ENCODE measurements around the gene TMEM234. TPM values are rescaled to one million over a fixed set of nuclear protein-coding genes. Genes with fewer than 3 reads are reported as not detected.

The TMEM234 gene
- total RNA-seq, 2 donors from 2014 or later: 20.3 to 27.0 TPM

DNA sequence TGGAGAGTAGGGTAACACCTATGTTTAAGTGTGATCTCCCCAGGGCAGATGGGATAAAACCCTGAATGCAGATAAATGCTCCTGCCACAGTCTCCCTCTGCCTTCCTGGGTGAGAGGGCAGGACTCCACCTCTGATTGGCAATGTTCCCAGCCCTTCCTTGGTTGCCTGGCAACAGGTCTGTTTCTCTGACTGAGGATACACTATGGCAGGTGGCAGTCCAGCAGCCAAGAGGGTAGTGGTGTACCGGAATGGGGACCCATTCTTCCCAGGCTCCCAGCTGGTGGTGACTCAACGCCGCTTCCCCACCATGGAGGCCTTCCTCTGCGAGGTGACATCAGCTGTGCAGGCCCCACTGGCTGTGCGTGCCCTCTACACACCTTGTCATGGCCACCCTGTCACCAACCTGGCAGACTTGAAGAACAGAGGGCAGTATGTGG is 13.2 kb downstream of the TMEM234 start, which contains the start of gene DCDC2B:
Gene DCDC2B (plus strand): TSS at position 199 of the 438 bp plus-strand sequence. CDS start 5 bp downstream, at position 204.
- intact Hi-C loops (cut with DNase I): no loop called here
- Histone ChIP-seq H3K9ac (ENCODE audit: low read depth in 2 of 2, low read length in 2 of 2) (peak within 1 kb of the TSS in 1 of 2 donors; percentile 69), H3K36me3 (no peaks in the 10 kb centered on the region), H3K27me3 (no peaks in the 10 kb centered on the region), H3K4me1 (peaks cover 11% of the 10 kb centered on the region), H3K4me3 (no peak within 1 kb of the TSS), H3K27ac (peak within 1 kb of the TSS; percentile 37), H3K9me3 (no peaks in the 10 kb centered on the region)
- peak; percentile 97 for DNase-seq
- TF ChIP-seq, protein P1, sequence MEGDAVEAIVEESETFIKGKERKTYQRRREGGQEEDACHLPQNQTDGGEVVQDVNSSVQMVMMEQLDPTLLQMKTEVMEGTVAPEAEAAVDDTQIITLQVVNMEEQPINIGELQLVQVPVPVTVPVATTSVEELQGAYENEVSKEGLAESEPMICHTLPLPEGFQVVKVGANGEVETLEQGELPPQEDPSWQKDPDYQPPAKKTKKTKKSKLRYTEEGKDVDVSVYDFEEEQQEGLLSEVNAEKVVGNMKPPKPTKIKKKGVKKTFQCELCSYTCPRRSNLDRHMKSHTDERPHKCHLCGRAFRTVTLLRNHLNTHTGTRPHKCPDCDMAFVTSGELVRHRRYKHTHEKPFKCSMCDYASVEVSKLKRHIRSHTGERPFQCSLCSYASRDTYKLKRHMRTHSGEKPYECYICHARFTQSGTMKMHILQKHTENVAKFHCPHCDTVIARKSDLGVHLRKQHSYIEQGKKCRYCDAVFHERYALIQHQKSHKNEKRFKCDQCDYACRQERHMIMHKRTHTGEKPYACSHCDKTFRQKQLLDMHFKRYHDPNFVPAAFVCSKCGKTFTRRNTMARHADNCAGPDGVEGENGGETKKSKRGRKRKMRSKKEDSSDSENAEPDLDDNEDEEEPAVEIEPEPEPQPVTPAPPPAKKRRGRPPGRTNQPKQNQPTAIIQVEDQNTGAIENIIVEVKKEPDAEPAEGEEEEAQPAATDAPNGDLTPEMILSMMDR (IDR thresholded peaks at IDR 0.05): no peak

DNA sequence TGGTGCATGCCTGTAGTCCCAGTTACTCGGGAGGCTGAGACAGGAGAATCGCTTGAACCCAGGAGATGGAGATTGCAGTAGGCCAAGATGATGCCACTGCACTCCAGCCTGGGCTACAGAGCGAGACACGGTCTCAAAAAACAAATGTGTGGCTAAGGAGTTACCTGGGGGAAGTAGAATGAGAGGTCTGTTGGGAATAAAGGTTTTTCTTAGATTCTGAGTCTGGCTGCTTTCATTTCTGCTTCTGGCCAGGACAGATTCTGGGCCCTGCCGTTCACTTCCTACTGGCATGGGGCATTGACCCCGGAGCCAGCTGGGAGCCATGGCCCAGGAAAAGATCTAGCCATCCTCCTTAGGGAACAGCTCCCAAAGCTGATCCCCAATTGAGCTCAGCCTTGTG is 13.7 kb downstream of the TMEM234 start:
- H3K4me3 ChIP-seq: no peak overlapping the region
- no peaks in the 10 kb centered on the region for H3K36me3 ChIP-seq
- intact Hi-C loops (cut with DNase I): no loop called here
- TF ChIP-seq, protein P1 (IDR thresholded peaks at IDR 0.05): no peak
- DNase-seq: no peak
- peaks cover 11% of the 10 kb centered on the region for H3K4me1 ChIP-seq
- peak overlapping the region; percentile 37 for H3K27ac ChIP-seq
- peak overlapping the region in 1 of 2 donors; percentile 69 for H3K9ac ChIP-seq (ENCODE audit: low read depth in 2 of 2, low read length in 2 of 2)
- H3K27me3 ChIP-seq: no peaks in the 10 kb centered on the region
- no peaks in the 10 kb centered on the region for H3K9me3 ChIP-seq

DNA sequence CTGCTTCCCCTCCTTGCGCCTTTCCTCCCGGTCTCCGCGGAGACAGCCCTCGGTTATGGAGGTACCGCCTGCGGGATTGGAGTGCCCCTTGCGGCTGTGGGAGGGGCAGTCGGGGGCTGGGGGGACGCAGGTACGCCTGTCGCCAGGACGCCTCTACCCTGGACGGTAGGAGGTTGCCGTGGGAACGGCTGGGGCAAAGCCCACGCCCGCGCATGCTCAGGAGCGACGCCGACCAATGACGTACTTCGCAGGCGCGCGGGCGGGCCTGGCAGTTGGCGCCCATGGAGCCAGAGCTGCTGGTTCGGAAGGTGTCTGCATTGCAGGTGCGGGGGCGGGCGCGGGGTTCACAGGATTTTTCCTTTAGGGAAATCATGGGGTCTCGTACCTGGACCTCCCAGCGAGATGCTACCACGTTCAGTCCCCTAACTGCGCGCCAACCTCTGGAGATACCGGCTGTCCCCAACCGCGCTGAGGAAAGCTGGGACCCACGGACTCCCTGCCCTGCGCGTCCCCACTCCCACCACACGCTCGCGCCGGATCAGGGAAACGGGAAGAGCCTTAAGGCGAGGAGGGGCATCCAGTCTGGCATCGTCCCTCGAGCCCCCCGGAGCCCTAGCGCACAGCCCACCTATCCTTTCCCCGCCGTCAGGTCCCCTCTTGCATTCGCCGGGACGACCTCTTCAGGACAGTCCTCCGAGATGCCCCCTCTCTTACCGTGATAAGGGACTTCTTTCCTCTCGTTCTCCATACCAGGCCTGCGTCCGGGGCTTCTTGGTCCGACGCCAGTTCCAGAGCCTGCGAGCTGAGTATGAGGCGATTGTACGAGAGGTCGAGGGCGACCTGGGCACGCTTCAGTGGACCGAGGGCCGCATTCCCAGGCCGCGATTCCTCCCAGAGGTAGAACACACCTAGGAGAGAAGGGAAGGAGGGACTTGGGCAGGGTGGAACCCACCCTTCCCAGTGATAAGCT is 16.5 kb downstream of the TMEM234 start, which contains the start of gene IQCC:
Gene IQCC (plus strand): TSS at position 271 of the 970 bp plus-strand sequence. CDS start 11 bp downstream, at position 282.
- peak; percentile 91 for DNase-seq
- no peaks in the 10 kb centered on the region for H3K9me3 ChIP-seq
- H3K4me3 ChIP-seq: peak within 1 kb of the TSS; percentile 72
- peaks cover 14% of the 10 kb centered on the region for H3K4me1 ChIP-seq
- no peaks in the 10 kb centered on the region for H3K27me3 ChIP-seq
- intact Hi-C loops (cut with DNase I): no loop called here
- H3K36me3 ChIP-seq: no peaks in the 10 kb centered on the region
- peak within 1 kb of the TSS; percentile 88 to 98 for H3K9ac ChIP-seq (ENCODE audit: low read depth in 2 of 2, low read length in 2 of 2)
- H3K27ac ChIP-seq: no peak within 1 kb of the TSS
- TF ChIP-seq, protein P1 (IDR thresholded peaks at IDR 0.05): no peak

DNA sequence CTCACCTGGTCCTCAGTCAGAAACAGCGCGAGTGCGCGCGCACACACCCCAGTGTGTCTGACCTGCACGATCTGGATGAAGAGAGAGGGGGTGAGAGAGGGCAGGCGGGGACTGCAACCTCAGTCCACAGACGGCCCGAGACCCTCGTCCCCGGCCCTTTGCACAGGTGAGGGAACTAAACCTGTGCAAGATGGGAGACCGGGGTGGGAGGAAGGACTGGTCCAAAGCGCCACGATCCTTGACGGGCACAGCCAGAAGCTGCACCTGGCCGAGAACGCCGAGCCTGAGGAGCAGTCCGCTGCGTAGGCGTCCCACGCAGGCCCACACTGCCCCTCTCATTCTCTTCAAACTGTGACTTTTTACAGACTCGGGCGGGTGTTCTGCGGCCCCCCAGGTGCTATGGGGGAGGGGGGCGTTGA is 17.2 kb downstream of the TMEM234 start:
- H3K4me1 ChIP-seq: peaks cover 14% of the 10 kb centered on the region

More for the DNA sequence above, 17.2 kb downstream of the TMEM234 start:
- Histone ChIP-seq H3K27me3 (no peaks in the 10 kb centered on the region), H3K27ac (no peak overlapping the region), H3K9ac (ENCODE audit: low read depth in 2 of 2, low read length in 2 of 2) (peak overlapping the region; percentile 88 to 98), H3K9me3 (no peaks in the 10 kb centered on the region), H3K4me3 (peak overlapping the region; percentile 72), H3K36me3 (no peaks in the 10 kb centered on the region)
- peak; percentile 46 for DNase-seq
- intact Hi-C loops (cut with DNase I): no loop called here
- TF ChIP-seq, protein P1 (IDR thresholded peaks at IDR 0.05): no peak
